ENCODE data around the gene CNPY1.

CNPY1 gene

GRCh38 chr7:155571581-155572345, 25.4 kb upstream of the CNPY1 start:
- ChIA-PET CTCF (interaction anchor here (1.2 kb wide), 1 partner anchor 27 kb away, joined by 3 read pairs; no protein-coding TSS in a partner anchor), POLR2A (no interaction called here)
- TF ChIP-seq, protein P1, sequence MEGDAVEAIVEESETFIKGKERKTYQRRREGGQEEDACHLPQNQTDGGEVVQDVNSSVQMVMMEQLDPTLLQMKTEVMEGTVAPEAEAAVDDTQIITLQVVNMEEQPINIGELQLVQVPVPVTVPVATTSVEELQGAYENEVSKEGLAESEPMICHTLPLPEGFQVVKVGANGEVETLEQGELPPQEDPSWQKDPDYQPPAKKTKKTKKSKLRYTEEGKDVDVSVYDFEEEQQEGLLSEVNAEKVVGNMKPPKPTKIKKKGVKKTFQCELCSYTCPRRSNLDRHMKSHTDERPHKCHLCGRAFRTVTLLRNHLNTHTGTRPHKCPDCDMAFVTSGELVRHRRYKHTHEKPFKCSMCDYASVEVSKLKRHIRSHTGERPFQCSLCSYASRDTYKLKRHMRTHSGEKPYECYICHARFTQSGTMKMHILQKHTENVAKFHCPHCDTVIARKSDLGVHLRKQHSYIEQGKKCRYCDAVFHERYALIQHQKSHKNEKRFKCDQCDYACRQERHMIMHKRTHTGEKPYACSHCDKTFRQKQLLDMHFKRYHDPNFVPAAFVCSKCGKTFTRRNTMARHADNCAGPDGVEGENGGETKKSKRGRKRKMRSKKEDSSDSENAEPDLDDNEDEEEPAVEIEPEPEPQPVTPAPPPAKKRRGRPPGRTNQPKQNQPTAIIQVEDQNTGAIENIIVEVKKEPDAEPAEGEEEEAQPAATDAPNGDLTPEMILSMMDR (IDR thresholded peaks at IDR 0.05; ENCODE audit: control extremely low read depth, extremely low read depth, low read depth, missing control alignments), result no peak
- no peak for DNase-seq (ENCODE audit: extremely low spot score)

- CTCF ChIA-PET, result no interaction called here
- TF ChIP-seq, protein P1 (IDR thresholded peaks at IDR 0.05; ENCODE audit: control extremely low read depth, extremely low read depth, low read depth, missing control alignments), result no peak
- POLR2A ChIA-PET, result no interaction called here
- DNase-seq (ENCODE audit: extremely low spot score), result no peak
Observed at GRCh38 chr7:155570991-155571390, 24.6 kb upstream of the CNPY1 start.

GRCh38 chr7:155570171-155570958, 24.0 kb upstream of the CNPY1 start:
- no peak for DNase-seq (ENCODE audit: extremely low spot score)
- CTCF ChIA-PET, result interaction anchor here (2.2 kb wide), 1 partner anchor 28 kb away, joined by 7 read pairs; no protein-coding TSS in a partner anchor
- POLR2A ChIA-PET, result no interaction called here
- TF ChIP-seq, protein P1 (IDR thresholded peaks at IDR 0.05; ENCODE audit: control extremely low read depth, extremely low read depth, low read depth, missing control alignments), result no peak

GRCh38 chr7:155569681-155570080, 23.3 kb upstream of the CNPY1 start:
- CTCF ChIA-PET, result interaction anchor here (2.2 kb wide), 1 partner anchor 29 kb away, joined by 7 read pairs; no protein-coding TSS in a partner anchor
- POLR2A ChIA-PET, result no interaction called here
- TF ChIP-seq, protein P1 (IDR thresholded peaks at IDR 0.05; ENCODE audit: control extremely low read depth, extremely low read depth, low read depth, missing control alignments), result no peak
- no peak for DNase-seq (ENCODE audit: extremely low spot score)

DNA sequence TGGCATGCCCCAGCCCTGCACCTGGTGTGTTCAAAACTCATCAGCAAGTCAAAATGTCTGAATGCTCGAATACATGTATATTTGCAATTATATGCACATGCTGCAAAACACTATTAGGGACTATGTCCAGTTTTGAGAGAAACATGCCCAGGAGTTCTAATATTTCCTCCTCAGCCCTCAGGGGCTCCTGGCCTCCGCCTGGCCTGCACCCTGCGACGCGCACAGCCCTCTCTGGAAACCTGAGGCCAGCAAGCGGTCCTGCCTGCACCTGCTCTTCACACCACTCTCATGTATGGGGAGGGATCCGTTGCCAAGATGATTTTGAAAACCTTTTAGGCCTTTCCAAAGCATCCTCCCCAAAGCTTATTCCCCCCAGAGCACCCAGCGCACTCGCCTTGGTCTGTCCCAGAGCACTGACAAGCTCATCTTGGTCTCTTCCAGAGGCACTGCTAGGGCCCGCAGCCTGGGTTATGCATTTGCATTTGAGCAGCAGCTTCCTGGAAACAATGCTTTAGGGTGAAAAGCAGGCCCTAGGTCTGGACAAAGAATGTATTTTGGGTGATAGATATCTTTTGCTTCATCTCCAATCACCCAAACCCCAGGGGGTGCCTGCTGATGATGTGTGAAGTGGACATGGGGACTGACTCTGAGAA, 22.6 kb upstream of the CNPY1 start:
- ChIA-PET CTCF (interaction anchor here (2.2 kb wide), 1 partner anchor 29 kb away, joined by 7 read pairs; no protein-coding TSS in a partner anchor), POLR2A (no interaction called here)
- TF ChIP-seq, protein P1 (IDR thresholded peaks at IDR 0.05; ENCODE audit: control extremely low read depth, extremely low read depth, low read depth, missing control alignments), result no peak
- no peak for DNase-seq (ENCODE audit: extremely low spot score)

DNA sequence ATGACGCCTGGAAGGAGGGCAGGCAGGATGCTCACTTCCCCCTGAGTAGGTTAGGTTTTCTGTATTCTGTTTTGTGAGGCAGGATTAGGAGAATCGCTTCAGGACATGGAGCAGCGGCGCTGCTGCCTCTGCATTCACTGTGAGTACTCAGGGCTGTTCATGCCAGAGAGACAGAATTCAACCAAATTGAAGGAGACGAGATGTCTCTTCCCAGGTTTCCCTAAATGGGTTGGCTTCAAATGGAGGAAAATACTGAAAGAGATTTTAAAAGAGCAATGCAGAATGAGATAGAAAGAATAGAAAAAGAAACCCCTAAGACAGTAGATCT, 21.9 kb upstream of the CNPY1 start:
- TF ChIP-seq, protein P1 (IDR thresholded peaks at IDR 0.05; ENCODE audit: control extremely low read depth, extremely low read depth, low read depth, missing control alignments), result no peak
- POLR2A ChIA-PET, result no interaction called here
- no peak for DNase-seq (ENCODE audit: extremely low spot score)
- CTCF ChIA-PET, result interaction anchor here (2.2 kb wide), 1 partner anchor 30 kb away, joined by 7 read pairs; no protein-coding TSS in a partner anchor

Data from GM10248 (cell line).